ENCODE measurements around the gene SOX10. TPM values are rescaled to one million over a fixed set of nuclear protein-coding genes. Genes with fewer than 3 reads are reported as not detected.
"Not testable (repeated sequence)": the region's sequence is repeated elsewhere in the genome, so short reads cannot be mapped to it uniquely, and the experiment has no call there.

Gene SOX10
- total RNA-seq, 4 donors from 2014 or later: 15.2 to 30.8 (median 20.5) TPM

DNA sequence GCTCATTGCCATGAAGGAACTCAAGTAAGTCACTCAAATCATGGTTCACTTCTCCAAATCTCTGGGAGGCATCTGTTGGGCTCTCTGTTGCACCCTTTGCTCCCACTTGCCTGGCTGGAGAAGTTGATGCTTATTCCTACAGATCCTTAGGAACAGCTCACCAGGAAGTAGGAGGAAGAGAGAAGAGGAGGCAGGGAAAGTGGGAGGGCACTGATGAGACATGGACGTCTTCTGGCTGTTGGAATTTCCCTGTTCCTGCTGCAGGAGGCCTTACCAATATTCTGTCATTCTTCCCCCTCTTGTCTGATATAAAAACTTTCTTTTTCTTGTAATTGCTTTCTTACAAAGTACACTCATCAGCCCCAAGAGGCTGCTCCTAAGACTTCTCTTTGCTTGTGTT is 17.2 kb downstream of the SOX10 start:
- no peak overlapping the region for H3K27ac ChIP-seq
- H3K9me3 ChIP-seq: no peaks in the 10 kb centered on the region
- H3K4me1 ChIP-seq: peaks cover 16% of the 10 kb centered on the region
- no peak overlapping the region for H3K4me3 ChIP-seq
- TF ChIP-seq POLR2A (IDR thresholded peaks at IDR 0.05) (no peak), EP300 (IDR thresholded peaks at IDR 0.05) (no peak), CTCF (IDR thresholded peaks at IDR 0.05) (no peak), POLR2AphosphoS5 (IDR thresholded peaks at IDR 0.05) (no peak)
- H3K27me3 ChIP-seq: no peaks in the 10 kb centered on the region
- H3K36me3 ChIP-seq: peaks cover 43% of the 10 kb centered on the region
- DNase-seq (ENCODE audit: low spot score in 2 of 2): no peak
- WGBS: 41% methylated on average over 1 of the region's 1 CpG

DNA sequence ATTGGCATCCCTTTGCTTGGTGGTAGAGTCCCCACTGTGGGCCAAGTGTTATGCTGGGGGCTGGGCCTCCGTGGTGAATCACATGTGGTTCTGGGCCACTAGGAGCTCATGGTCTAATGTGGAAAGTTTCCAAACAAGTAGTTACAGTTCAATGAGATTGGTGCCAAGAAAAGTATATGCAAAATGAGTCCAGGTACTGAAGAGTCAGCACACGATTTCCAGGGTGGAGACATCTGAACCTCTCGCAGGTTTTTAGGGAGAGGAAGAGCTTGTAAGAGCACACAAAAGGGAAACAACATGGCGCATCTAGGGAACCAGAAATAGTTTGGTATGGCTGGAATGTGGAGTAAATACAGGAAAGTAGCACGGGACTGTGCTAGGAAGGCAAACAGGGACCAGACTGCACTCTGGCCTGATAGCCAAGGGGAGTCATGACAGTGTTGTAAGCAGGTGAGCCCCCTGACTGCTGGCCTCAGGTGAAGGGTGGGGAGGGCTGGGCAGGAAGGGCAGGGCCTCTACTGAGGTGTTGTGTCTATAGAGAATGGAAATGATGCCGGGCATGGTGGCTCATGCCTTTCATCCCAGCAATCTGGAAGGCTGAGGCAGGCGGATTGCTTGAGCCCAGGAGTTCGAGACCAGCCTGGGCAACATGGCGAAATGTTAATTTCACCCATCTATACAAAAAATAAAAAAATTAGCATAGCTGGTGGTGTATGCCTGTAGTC is 18.3 kb downstream of the SOX10 start:
- DNase-seq (ENCODE audit: low spot score in 2 of 2): no peak
- no peak overlapping the region for H3K4me3 ChIP-seq
- no peaks in the 10 kb centered on the region for H3K27me3 ChIP-seq
- 72% methylated on average over 9 of the region's 9 CpGs for whole genome bisulfite sequencing
- TF ChIP-seq CTCF (IDR thresholded peaks at IDR 0.05): no peak
- no peak for TF ChIP-seq POLR2AphosphoS5 (IDR thresholded peaks at IDR 0.05)
- TF ChIP-seq EP300 (IDR thresholded peaks at IDR 0.05): no peak
- TF ChIP-seq POLR2A (IDR thresholded peaks at IDR 0.05): no peak
- peaks cover 16% of the 10 kb centered on the region for H3K4me1 ChIP-seq
- H3K27ac ChIP-seq: no peak overlapping the region
- H3K9me3 ChIP-seq: no peaks in the 10 kb centered on the region
- H3K36me3 ChIP-seq: peaks cover 53% of the 10 kb centered on the region

DNA sequence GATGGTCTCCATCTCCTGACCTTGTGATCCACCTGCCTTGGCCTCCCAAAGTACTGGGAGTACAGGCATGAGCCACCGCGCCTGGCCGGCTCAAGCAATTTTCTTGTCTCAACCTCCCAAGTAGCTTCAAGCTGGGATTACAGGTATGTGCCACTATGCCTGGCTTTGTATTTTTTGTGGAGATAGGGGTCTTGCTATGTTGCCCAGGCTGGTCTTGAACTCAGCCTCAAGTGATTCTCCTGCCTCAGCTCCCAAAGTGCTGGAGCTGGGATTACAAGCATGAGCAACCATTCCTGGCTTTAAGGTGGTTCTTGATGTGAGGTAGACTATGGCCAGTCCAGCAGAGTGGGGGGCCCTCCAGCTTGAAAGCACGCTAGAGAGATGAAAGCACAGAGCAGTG is 23.3 kb downstream of the SOX10 start:
- no peak for DNase-seq (ENCODE audit: low spot score in 2 of 2)
- Histone ChIP-seq H3K27ac (no peak overlapping the region), H3K4me3 (no peak overlapping the region), H3K9me3 (no peaks in the 10 kb centered on the region), H3K36me3 (peaks cover 76% of the 10 kb centered on the region), H3K4me1 (peaks cover 9% of the 10 kb centered on the region), H3K27me3 (no peaks in the 10 kb centered on the region)
- TF ChIP-seq EP300 (IDR thresholded peaks at IDR 0.05): no peak
- TF ChIP-seq POLR2AphosphoS5 (IDR thresholded peaks at IDR 0.05): no peak
- TF ChIP-seq CTCF (IDR thresholded peaks at IDR 0.05): no peak
- no peak for TF ChIP-seq POLR2A (IDR thresholded peaks at IDR 0.05)
- 97% methylated on average over 4 of the region's 4 CpGs for WGBS

DNA sequence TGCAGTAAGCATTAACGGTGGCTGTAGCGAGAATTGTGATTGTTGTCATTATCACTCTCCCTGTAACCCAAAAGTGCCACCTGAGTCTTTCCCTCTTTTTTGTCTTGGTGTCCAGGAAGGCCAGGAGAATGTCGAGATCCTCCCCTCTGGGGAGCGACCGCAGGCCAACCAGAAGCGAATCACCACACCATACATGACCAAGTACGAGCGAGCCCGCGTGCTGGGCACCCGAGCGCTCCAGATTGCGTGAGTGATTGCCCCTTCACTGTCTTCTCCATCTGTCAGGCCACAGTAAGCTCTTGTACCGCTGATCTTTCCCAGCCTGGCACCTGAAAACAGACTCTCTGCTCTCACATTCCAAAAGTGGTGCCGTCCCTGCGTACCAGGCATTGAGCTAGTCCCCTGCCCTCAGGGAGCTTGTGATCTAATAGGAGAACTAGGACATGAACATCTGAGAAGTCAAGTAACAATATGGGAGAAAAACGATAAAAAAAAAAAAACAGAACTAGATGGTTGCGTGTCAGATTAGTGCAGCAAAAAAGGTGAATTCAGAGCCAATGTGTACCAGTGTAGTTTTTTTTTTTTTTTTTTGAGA is 25.0 kb downstream of the SOX10 start:
- 97% methylated on average over 18 of the region's 18 CpGs for WGBS
- no peak for DNase-seq (ENCODE audit: low spot score in 2 of 2)
- TF ChIP-seq EP300 (IDR thresholded peaks at IDR 0.05) (no peak), POLR2AphosphoS5 (IDR thresholded peaks at IDR 0.05) (no peak), POLR2A (IDR thresholded peaks at IDR 0.05) (no peak), CTCF (IDR thresholded peaks at IDR 0.05) (no peak)
- no peak overlapping the region for H3K27ac ChIP-seq
- H3K36me3 ChIP-seq: peaks cover 76% of the 10 kb centered on the region
- no peaks in the 10 kb centered on the region for H3K27me3 ChIP-seq
- no peak overlapping the region for H3K4me3 ChIP-seq
- H3K9me3 ChIP-seq: no peaks in the 10 kb centered on the region
- H3K4me1 ChIP-seq: peaks cover 7% of the 10 kb centered on the region

DNA sequence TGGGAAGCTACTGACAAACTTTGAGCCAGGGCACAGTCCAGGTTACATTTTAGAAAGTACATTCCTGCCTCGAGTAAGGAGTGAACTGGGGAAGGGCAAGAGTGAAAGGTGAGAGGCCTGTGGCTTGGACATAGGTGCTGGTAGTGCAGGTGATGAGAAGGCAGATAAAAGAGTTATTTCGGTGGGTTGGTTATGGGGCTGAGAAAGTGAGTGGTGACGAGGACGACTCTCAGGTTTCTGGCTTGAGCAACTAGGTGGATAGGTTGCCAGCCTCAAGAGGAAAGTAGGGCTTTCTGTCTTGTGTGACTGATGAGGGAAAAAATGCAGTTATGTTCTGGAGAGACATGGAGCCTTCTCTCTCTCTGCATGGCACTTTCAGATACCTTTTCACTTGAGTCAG is 27.1 kb downstream of the SOX10 start:
- TF ChIP-seq CTCF (IDR thresholded peaks at IDR 0.05) (no peak), EP300 (IDR thresholded peaks at IDR 0.05) (no peak), POLR2AphosphoS5 (IDR thresholded peaks at IDR 0.05) (no peak), POLR2A (IDR thresholded peaks at IDR 0.05) (no peak)
- Histone ChIP-seq H3K9me3 (no peaks in the 10 kb centered on the region), H3K27ac (no peak overlapping the region), H3K36me3 (peaks cover 59% of the 10 kb centered on the region), H3K27me3 (no peaks in the 10 kb centered on the region), H3K4me3 (no peak overlapping the region), H3K4me1 (peaks cover 22% of the 10 kb centered on the region)
- DNase-seq (ENCODE audit: low spot score in 2 of 2): no peak
- 65% methylated on average over 4 of the region's 4 CpGs for WGBS

DNA sequence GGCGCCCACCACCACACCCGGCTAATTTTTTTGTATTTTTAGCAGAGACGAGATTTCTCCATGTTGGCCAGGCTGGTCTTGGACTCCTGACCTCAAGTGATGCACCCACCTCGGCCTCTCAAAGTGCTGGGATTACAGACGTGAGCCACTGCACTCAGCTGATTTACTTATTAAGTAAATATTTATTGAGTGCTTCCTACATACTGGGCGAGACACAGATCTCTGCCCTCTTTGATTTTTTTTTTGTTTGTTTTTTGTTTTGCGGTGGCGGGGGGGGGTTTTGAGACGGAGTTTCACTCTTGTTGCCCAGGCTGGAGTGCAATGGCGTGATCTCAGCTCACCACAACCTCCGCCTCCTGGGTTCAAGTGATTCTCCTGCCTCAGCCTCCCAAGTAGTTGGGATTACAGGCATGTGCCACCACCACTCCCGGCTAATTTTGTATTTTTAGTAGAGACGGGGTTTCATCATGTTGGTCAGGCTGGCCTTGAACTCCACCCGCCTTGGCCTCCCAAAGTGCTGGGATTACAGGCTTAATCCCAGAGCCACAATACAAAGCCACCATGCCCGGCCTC is 28.4 kb downstream of the SOX10 start:
- H3K27ac ChIP-seq; H3K9me3 ChIP-seq; DNase-seq (ENCODE audit: low spot score in 2 of 2); H3K27me3 ChIP-seq; H3K4me3 ChIP-seq: not testable (repeated sequence)
- WGBS: 84% methylated on average over 15 of the region's 15 CpGs
- Histone ChIP-seq H3K4me1 (peaks cover 22% of the 10 kb centered on the region), H3K36me3 (peaks cover 46% of the 10 kb centered on the region)
